NCI-H1105 treated with DMSO at 0.1 percent for 48 hours (cell line): Measurements from ENCODE around the gene SEC14L6.

Experiments used
- DNase-seq: peaks from one replicate; lab custom pipeline; 2025; lab: John Stamatoyannopoulos, UW

The SEC14L6 gene

DNA sequence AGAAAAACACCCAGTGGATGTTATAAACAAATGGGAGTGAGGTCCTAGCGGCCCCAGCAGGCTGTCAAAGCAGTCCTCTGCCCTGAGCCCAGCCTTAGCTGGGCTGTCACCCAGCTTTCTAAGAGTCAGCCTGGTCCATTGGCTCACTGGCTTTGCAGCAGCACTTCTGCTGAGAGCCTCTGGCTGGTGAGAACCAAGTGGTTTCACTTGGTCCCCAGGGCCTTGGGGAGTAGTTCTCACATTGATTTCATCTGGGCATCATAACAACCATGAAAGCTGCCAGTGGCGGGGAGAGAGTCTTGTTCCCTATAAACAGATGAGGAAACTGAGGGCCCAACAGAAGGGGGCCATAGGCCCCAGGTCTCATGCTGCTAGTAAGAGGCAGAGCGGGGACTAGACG, 11.4 kb downstream of the SEC14L6 start:
- no peak for DNase-seq

DNA sequence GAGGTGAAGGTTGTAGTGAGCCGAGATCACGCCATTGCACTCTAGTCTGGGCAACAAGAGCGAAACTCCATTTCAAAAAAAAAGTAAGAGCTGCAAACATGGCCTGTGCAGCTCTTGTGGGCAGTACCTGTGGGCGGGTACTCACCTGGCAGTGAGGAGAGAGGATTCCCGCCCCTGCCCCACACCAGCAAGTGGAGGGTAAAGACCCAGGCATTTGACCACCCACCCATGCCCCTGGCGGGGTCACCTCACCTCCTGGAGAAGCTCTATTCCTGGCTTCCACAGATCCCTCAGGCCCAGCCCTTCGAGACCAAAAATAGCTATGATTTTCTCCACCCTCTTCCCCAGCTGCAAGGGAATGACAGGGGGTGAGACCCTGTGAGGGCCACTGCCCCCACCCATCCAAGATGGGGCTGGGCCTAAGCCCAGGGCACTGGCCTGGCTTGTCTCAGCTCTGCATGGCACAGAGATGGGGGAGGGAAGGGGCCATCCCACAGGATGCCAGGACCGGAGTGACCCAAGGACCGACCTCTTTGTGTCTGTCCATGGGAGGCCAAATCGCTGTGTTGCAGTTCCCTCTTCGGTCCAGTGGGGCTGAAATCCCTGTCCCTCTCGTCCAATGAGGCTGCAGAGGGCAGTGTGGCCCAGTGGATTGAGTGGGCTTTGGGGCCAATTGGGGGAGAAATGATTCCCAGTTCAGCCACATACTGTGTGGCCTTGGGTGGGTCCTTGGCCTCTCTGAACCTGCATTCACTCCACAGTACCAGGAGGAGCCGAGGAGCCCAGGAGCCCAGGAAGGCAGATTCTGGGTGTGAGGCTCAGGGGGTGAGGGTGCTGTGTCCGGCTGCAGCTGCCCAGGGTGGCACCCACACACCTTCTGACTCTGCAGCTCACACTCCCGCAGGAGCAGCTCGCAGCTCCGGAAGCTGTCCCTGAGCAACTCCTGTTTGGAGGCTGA, 14.6 kb downstream of the SEC14L6 start:
- no peak for DNase-seq

DNA sequence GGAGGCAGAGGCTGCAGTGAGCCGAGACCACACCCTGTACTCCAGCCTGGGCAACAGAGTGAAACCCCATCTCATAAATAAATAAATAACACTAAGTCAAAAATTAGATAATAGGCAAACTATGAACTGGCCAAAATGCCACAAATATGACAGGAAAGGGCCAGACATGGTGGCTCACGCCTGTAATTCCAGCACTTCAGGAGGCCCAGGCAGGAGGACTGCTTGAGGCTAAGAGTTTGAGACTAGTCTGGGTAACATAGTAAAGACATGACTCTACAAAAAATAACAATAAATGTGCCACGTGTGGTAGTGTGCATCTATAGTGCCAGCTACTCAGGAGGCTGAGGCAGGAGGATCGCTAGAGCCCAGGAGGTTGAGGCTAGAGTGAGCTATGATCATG, 19.9 kb downstream of the SEC14L6 start:
- DNase-seq: no peak

DNA sequence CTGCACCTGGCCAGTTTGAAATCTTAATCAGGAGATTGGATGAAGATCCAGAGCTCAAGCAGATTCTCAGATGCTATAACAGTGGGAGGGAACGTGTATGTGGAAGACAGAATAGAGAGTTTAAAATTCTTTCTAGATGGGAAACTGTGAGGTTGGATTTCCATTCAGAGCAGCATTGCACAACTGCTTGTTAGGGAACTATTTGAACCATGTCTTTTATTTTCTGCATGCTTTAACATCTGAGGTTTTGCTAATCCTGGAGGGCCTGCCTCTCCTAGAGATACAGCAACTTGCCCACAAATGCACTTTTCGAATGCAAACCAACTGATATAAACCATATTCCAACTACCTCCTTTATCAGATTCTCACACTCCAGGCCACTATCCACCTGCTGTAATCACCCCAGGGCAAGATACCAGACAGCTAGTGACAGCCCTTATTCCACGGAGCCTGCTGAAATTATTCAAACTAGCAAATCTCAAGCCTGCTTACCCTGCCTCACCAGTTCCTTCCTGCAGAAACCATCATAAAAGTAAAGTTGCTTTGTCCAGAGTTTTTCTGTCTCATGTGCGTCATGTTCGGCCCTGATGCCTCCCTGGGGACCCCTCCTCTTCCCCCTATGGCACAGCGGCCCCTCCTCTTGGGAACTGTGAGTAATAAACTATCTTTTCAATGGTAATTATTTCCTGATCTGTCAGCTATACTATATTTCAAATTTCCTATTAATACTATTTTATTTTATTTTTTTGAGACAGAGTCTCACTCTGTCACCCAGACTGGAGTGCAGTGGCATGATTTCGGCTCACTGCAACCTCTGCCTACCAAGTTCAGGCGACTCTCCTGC, 22.7 kb downstream of the SEC14L6 start:
- DNase-seq: no peak

DNA sequence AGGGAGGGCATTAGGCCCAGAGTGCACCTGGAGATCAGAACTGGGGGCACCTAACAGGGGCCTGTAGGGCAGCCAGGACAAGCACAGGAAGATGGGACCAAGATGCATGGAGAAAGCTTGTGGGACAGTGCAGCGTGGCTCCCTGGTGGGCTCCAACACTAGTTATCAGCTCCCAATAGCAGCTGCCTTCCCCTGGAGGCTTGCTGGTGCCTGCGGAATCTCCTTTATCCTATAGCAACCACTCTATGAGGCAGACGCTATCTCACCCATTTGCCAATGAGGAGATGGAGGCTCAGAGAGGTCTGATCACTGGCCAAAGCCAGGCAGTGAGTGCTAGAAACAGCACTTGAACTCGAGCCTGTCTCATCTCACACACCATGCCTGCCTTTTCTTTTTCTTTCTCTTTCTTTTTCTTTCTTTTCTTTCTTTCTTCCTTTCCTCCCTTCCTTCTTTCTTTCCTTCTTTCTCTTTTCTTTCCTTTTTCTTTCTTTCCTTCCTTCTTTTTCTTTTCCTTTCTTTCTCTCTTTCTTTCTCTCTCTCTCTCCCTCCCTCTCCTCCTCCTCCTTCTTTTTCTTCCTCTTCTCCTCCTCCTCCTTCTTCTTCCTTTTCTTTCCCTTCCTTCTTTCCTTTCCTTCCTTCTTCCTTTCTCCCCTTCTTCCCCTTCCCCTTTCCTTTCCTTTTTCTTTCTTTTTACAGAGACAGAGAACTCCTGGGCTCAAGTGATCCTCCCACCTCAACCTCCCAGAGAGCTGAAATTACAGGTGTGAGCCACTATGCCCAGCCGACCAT, 25.0 kb downstream of the SEC14L6 start:
- DNase-seq: no peak

DNA sequence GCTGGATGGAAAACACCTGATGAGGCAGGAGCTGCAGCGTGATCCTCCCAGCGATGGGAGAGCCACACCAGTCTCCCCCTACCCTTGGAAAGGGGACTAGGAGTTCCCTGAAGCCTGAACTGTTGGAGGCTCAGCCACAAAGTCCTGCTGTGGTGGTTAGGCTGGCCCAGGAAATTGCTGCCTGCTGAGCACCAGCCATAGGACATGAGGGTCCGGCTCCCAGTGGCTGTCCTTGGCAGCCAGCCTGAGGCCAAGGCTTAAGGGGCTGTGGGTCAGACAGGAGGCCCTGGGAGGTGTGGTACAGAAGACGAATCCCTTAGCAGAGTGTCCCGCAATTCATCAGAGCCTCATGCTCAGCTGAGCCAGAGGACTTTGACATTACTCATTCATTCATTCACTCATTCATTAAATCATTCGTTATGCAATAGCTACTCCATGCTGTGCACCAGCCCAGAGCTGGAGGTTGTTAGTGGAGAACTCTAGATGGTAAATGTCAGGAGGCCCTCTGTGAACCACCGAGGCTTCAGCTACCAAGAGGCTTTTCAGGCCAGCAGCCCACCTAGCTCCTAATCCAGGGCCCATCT, 26.6 kb downstream of the SEC14L6 start:
- no peak for DNase-seq

DNA sequence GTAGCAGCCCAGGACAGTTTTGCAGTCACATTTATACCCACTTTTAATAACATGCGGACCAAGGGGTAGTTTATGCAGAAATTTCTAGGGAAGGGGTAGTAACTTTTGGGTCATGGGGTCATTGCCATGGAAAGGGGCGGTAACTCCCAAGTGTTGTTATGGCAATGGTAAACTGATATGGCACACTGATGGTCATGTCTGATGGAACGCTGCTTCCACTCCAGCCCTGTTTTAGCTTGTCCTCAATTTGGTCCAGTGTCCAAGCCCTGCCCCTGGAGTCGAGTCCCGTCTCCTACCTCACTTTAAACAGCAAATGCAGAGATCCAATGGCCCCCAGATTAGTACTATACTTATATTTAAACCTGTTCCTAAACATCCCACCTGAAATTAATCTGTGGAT, 29.8 kb downstream of the SEC14L6 start:
- DNase-seq: no peak

DNA sequence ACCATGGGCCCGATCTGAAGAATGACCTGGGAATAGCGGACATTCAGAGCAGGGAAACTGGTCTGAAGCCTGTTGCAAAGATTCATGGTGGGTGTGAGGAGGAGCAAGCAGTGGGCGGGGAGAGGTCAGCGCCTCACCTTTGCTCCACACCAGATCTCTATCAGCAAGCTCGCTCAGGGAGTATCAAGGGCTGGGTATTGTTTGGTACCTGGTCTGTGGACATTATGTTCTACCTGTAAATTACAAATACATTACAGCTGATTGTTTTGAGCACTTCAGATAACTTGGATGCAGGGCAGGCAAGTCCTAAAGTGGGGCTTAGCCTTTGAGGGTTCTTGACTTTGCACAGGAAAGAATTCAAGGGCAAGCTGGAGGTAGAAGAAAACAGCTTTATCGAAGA, 30.3 kb downstream of the SEC14L6 start:
- DNase-seq: no peak

DNA sequence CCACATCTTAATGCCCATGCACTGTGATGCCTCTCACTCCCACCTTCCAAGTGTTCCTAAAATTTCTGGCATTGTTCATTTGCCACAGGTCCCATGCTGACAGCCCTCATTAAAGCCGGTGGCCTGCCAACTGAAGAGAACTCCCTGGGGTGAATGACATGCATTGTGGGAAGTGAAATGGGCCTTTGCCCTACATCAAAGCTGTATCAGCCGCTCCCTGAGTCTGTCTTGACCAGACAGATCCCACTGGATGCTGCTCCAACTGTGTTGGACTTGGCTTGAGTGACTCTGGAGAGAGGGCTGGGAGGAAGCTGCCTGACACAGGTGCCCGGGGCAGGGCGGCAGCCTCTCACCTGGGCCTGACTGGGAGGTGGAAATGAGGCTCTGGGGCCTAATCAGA, 32.3 kb downstream of the SEC14L6 start:
- DNase-seq: no peak

DNA sequence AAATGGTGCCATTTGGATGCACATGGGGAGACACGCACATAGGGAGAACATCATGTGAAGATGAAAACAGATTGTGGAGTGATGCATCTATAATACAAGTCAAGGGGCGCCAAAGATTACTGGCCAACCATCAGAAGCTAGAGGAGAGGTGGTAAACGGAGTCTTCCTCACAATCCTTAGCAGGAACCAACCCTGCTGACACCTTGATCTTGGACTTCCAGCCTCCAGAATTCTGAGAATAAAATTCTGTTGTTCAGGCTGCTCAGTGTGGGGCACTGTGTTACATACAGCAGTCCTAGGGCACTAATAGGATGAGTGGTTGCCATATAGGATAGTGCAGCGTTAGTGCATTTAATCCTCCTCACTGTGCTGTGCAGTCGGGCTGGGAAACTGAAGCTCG, 33.1 kb downstream of the SEC14L6 start:
- no peak for DNase-seq

DNA sequence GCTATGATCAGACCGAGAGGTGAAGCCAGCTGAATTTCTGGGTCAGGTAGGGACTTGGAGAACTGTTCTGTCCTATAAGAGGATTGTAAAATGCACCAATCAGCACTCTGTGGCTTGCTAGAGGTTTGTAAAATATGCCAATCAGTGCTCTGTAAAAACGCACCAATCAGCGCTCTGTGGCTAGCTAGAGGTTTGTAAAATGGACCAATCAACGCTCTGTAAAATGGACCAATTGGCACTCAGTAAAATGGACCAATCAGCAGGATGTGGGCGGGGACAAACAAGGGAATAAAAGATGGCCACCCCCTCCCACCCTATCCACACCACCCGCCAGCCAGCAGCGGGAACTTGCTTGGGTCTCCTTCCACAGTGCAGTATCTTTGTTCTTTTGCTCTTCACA, 34.6 kb downstream of the SEC14L6 start:
- no peak for DNase-seq

DNA sequence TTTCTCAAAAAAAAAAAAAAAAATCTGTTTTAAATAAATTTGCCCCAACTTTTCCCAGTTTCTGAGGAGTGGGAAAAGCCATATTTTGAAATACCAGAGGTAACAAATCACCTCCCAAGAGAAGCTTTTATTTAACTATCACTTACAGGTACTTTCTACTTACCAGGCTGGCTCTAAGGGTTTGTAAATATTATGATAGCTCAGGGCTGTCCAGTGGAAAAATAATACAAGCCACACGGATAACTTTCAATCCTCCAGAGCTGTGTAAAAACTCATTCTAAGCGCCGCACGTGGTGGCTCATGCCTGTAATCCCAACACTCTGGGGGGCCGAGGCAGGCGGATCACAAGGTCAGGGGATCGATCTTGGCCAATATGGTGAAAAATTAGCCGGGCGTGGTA, 35.4 kb downstream of the SEC14L6 start:
- DNase-seq: no peak

DNA sequence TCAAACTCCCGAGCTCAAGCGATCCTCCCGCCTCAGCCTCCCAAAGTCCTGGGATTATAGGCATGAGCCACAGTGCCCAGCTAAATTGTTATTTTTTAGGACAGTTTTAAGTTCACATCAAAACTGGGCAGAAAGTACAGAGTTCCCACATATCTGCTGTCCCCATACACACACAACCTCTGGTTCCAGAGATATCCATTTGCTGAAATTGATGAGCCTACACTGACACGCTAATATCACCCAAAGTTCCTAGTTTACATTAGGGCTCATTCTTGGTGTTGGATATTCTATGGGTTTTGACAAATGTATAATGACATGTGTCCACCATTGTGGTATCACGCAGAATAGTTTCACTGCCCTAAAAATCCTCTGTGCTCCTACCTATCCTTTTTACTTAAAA, 38.3 kb downstream of the SEC14L6 start:
- no peak for DNase-seq

DNA sequence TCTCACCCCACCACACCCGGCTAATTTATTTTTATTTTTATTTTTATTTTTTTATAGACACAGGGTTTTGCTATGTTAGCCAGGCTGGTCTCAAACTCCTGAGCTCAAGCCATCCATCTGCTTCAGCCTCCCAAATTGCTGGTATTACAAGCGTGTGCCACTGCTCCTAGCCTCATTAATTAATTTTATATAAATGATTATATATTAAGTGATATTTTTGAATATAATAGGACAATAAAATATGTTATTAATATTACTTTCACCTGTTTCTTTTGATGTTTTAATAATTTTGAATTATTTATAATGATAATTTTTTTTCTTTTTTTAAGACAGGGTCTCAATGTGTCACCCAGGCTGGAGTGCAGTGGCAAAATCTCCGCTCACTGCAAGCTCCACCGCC, 38.9 kb downstream of the SEC14L6 start:
- DNase-seq: no peak

DNA sequence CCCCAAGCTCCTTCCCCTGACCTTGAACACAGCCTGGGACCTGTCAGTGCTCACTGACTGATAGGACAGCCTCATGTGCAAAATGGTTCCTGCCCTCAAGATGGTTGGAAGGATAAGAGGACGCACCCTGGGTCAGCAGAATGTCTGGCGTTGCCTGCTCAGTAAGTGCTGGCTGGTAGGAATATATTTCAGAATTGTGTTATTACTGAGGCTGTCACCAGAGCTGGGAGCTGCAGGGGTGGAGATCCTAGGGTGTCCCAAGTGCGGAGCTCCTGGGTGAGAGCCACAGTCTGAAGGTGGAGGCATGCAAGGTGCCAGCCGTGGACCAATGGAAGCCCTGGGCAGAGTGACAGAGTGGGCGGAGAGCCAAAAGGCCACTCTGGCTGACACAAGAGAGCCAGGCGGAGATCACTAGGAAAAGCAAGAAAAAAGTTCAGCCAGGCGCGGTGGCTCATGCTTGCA, 40.0 kb downstream of the SEC14L6 start:
- DNase-seq: no peak

DNA sequence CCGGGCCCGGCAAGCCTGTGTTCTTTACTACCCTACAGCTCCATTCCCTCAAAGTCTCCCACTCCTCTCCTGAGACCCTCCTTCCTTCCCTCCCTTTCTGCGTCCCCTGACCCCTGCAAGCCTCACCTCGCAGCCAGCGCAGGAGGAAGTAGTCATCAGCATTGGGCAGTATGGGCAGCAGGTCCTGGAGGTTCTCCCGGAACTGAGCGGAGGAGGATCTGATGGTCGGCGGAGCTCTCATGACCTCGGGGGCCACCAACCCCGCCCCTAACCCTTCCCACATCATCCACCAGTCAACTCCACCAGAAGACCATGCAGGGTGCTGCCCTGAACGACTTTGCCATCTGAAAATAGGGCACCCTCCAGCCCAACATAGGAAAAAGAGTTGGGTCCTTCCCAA, 43.0 kb downstream of the SEC14L6 start:
- no peak for DNase-seq

DNA sequence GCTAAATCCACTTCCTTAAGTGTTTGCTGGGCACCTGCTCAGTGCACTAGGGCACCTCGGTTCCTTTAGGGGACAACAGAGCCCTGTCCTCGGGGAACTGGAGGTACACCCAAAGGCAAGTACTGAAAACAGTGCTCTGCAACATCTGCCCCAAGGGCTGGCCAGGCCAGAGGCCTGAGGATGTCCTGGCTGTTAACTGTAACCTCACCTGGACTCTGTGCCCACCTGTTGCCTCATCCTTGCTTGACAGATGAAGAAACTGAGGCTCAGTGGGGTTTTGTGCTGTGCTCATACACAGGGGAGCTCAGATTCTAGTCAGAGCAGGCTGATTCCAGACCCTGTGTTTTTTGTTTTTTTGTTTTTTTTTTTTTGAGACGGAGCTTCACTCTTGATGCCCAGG, 43.6 kb downstream of the SEC14L6 start:
- no peak for DNase-seq

DNA sequence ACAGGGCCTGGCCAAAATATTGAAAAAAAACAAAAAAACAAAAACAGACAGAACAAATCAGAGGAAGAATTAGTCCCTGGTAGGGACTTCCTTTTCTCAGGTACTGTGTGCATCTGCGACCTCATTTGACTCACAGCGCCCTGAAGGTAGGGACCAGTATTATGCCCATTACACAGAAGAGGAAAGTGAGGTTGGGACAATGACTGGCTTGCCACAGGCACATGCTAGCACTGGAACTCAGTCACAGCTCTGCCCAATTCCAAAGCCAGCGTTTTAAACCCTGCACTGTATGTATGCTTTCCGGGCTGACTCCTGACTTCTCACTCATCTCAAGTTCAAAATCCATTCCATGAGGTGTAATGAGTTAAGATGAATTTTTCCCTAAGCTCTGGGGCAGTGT, 44.4 kb downstream of the SEC14L6 start:
- DNase-seq: no peak

DNA sequence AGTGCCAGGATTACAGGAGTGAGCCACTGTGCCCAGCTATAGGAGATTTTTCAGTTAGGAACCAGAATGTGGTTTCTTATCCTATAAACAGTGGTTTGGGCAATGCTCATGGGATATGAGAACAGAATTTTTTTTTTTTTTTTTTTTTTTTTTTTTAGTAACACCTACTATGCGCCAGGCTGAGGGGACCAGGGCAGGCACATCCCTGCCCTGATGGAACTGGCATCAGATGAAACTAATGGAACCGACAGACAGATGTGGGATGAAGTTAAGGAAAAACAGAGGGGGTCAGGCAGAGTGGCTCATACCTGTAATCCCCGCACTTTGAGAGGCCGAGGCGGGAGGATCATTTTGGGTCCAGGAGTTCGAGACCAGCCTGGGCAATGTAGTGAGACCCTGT, 45.9 kb downstream of the SEC14L6 start:
- DNase-seq: no peak

DNA sequence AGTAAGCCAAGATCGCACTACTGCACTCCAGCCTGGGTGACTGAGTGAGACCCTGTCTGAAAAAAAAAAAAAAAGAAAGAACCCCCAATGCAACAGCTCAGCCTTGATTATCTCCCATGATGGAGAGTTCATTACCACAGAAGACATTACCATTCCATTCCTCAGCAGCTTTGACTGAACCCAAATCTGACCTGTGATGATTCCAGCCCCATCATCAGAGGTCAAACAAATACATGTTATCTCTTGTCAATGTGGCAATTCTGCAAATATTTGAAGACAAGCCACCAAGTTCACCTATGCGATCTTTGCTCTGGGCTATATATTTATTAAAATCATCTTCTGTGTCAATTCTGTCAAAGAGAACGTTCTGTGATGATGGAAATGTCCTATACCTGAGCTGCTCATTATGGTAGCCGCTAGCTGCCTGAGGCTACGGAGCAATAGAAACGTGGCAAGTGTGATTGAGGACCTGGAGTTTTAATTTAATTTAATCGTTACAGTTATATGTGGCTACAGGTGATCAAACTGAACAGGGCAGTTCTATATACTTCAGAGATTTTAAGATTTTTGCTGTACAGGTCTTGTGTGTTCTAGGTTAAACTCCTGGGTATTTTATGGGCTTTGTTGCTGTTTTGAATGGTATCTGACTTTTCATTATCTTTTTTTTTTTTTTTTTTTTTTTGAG, 48.9 kb downstream of the SEC14L6 start:
- no peak for DNase-seq

DNA sequence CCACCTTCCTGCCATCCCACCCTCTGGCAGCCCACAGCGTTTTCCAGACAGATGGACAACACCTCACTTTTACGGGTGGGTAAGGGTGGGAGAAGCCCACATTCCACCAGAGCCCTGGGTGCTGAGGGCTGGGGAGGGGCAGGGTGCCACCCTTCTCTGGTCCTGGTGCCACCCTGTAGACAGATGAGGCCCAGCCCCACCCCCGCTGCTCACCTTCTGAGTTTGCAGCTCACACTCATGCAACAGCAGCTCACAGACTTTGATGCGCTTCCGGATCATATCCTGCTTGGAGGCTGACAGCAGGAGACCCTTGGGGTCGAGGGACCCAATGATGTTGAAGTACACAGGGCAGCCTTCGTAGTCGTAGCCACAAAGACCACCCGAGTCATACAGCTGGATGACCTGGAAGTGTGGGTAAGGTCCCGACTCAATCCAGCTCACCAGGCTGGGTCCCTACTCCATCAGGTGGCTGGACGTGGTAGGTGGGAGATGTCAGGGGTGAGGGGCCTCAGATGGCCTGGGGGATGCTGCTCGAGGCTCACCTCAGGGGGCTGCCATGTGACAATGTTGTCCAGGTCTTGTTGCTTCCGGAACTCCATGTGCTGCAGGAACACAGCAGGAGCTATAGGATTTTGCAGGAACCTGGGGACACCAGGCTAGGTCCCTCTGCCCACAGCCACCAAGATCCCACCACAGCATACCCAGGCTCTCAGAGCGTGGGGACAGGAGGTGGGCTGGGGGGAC, 51.3 kb downstream of the SEC14L6 start:
- DNase-seq: no peak
